ENCODE data around the gene ORAI3. TPM values are rescaled to one million over a fixed set of nuclear protein-coding genes. Genes with fewer than 3 reads are reported as not detected.

The ORAI3 gene
- total and polyA plus RNA-seq, 2 of the 13 experiments (the other 11 are each of a cell fraction or from before 2014, with no cell fraction given): 11.4 to 32.0 TPM

- TF ChIP-seq ZNF512 (CRISPR knock-in tag; IDR thresholded peaks at IDR 0.05) (no peak), ZGPAT (CRISPR knock-in tag; IDR thresholded peaks at IDR 0.05) (peak; percentile 68), ZBTB37 (CRISPR knock-in tag; IDR thresholded peaks at IDR 0.05) (peak; percentile 49; the same call in 1 of the 2 replicates), SIX4 (CRISPR knock-in tag; IDR thresholded peaks at IDR 0.05) (no peak), NR2F6 (IDR thresholded peaks at IDR 0.05) (no peak), NR2F6 (CRISPR knock-in tag; IDR thresholded peaks at IDR 0.05) (no peak; the same call in 1 of the 2 replicates), NFIB (CRISPR knock-in tag; IDR thresholded peaks at IDR 0.05; ENCODE audit: borderline replicate concordance) (no peak), ZNF879 (CRISPR knock-in tag; IDR thresholded peaks at IDR 0.05) (no peak; the same call in 1 of the 2 replicates), ZNF407 (CRISPR knock-in tag; IDR thresholded peaks at IDR 0.05; ENCODE audit: not compliant biosample characterization) (no peak), SNAI1 (CRISPR knock-in tag; IDR thresholded peaks at IDR 0.05; ENCODE audit: borderline replicate concordance) (0 out of 2 replicates have a peak, but pooled peaks have one; percentile 12), CHCHD3 (CRISPR knock-in tag; IDR thresholded peaks at IDR 0.05) (no peak), ZNF44 (CRISPR knock-in tag; IDR thresholded peaks at IDR 0.05) (no peak), KDM4B (CRISPR knock-in tag; IDR thresholded peaks at IDR 0.05) (no peak), SRSF9 (IDR thresholded peaks at IDR 0.05; ENCODE audit: borderline replicate concordance, insufficient read depth, low read depth, low read length, poor library complexity, severe bottlenecking) (no peak), NFYB (CRISPR knock-in tag; IDR thresholded peaks at IDR 0.05) (no peak)
Observed at GRCh38 chr16:30948667-30949649, at the start of gene ORAI3 (continued).
